PFSK-1 (cell line): ENCODE measurements around the gene PUM2.

ENCODE experiments used
- POLR2AphosphoS5 ChIP-seq: IDR thresholded peaks from 2 replicates; pipeline ENCODE4 v1.6.1; 2012; ENCODE audit warnings: low read depth, mild to moderate bottlenecking, control low read depth, low read length, moderate library complexity
- REST ChIP-seq, 2 experiments: IDR thresholded peaks; 2 replicates each; pipeline versions ENCODE4 v1.6.1 to v1.8.0; 2011 to 2012; ENCODE audit warnings: low read depth in 2 of 2, low read length in 2 of 2, control low read depth in 1 of 2, inconsistent platforms in 1 of 2, mild to moderate bottlenecking in 1 of 2, moderate library complexity in 1 of 2; ENCODE audit not compliant: insufficient read depth in 1 of 2
- SIN3A ChIP-seq: IDR thresholded peaks from 2 replicates; pipeline ENCODE4 v1.6.1; 2012; ENCODE audit warnings: mild to moderate bottlenecking, low read length, moderate library complexity, borderline replicate concordance; ENCODE audit not compliant: insufficient read depth

- TF ChIP-seq SIN3A (no peak), POLR2AphosphoS5 (no peak), REST (IDR thresholded peaks at IDR 0.05; ENCODE audit: insufficient read depth in 1 of 2, low read depth in 2 of 2, low read length in 2 of 2) (no peak)
Measured at GRCh38 chr2:20249170-20249569, 101.5 kb downstream of the PUM2 start.
